ENCODE measurements around the gene PLD6.

The PLD6 gene

GRCh38 chr17:17175917-17176316 is 30.2 kb downstream of the PLD6 start:
- Histone ChIP-seq H3K4me2 (ENCODE audit: low read depth, low read length, poor library complexity, severe bottlenecking) (no peak overlapping the region), H3K9ac (ENCODE audit: low read depth, low read length, poor library complexity, severe bottlenecking) (no peak overlapping the region), H3K4me1 (ENCODE audit: insufficient read depth, low read length, poor library complexity, severe bottlenecking) (peaks cover 20% of the 10 kb centered on the region), H3K27me3 (ENCODE audit: insufficient read depth, low read length, poor library complexity, severe bottlenecking) (no peaks in the 10 kb centered on the region), H2AFZ (ENCODE audit: low read length) (no peak overlapping the region), H3K4me3 (ENCODE audit: low read length, poor library complexity, severe bottlenecking) (no peak overlapping the region), H3K9me2 (replicated peaks; ENCODE audit: low read depth, low read length) (no peaks in the 10 kb centered on the region), H4K20me1 (ENCODE audit: insufficient read depth, low read length, poor library complexity, severe bottlenecking) (no peaks in the 10 kb centered on the region), H3K79me2 (ENCODE audit: insufficient read depth, low read length) (no peaks in the 10 kb centered on the region), H3K36me3 (ENCODE audit: insufficient read depth, low read length) (peaks cover 86% of the 10 kb centered on the region; the same call in 1 of the 2 replicates), H3K9me3 (ENCODE audit: insufficient read depth, low read depth, low read length) (no peaks in the 10 kb centered on the region), H3F3A (ENCODE audit: low read depth) (no peaks in the 10 kb centered on the region)
- TF ChIP-seq, protein P1, sequence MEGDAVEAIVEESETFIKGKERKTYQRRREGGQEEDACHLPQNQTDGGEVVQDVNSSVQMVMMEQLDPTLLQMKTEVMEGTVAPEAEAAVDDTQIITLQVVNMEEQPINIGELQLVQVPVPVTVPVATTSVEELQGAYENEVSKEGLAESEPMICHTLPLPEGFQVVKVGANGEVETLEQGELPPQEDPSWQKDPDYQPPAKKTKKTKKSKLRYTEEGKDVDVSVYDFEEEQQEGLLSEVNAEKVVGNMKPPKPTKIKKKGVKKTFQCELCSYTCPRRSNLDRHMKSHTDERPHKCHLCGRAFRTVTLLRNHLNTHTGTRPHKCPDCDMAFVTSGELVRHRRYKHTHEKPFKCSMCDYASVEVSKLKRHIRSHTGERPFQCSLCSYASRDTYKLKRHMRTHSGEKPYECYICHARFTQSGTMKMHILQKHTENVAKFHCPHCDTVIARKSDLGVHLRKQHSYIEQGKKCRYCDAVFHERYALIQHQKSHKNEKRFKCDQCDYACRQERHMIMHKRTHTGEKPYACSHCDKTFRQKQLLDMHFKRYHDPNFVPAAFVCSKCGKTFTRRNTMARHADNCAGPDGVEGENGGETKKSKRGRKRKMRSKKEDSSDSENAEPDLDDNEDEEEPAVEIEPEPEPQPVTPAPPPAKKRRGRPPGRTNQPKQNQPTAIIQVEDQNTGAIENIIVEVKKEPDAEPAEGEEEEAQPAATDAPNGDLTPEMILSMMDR (conservative IDR thresholded peaks at IDR 0.05; ENCODE audit: low read length): no peak
- TF ChIP-seq EZH2phosphoT487 (IDR thresholded peaks at IDR 0.05; ENCODE audit: borderline replicate concordance): no peak

- Histone ChIP-seq H3K79me2 (ENCODE audit: insufficient read depth, low read length) (no peaks in the 10 kb centered on the region), H3K9ac (ENCODE audit: low read depth, low read length, poor library complexity, severe bottlenecking) (no peak overlapping the region), H3K27me3 (ENCODE audit: insufficient read depth, low read length, poor library complexity, severe bottlenecking) (no peaks in the 10 kb centered on the region), H3K9me3 (ENCODE audit: insufficient read depth, low read depth, low read length) (no peaks in the 10 kb centered on the region), H2AFZ (ENCODE audit: low read length) (no peak overlapping the region), H3K4me3 (ENCODE audit: low read length, poor library complexity, severe bottlenecking) (no peak overlapping the region), H3K9me2 (replicated peaks; ENCODE audit: low read depth, low read length) (no peaks in the 10 kb centered on the region), H4K20me1 (ENCODE audit: insufficient read depth, low read length, poor library complexity, severe bottlenecking) (no peaks in the 10 kb centered on the region), H3K4me2 (ENCODE audit: low read depth, low read length, poor library complexity, severe bottlenecking) (no peak overlapping the region), H3K36me3 (ENCODE audit: insufficient read depth, low read length) (peaks cover 80% of the 10 kb centered on the region; the same call in 1 of the 2 replicates), H3F3A (ENCODE audit: low read depth) (no peaks in the 10 kb centered on the region), H3K4me1 (ENCODE audit: insufficient read depth, low read length, poor library complexity, severe bottlenecking) (peaks cover 20% of the 10 kb centered on the region)
- TF ChIP-seq, protein P1 (conservative IDR thresholded peaks at IDR 0.05; ENCODE audit: low read length): no peak
- no peak for TF ChIP-seq EZH2phosphoT487 (IDR thresholded peaks at IDR 0.05; ENCODE audit: borderline replicate concordance)
These were observed 30.8 kb downstream of the PLD6 start for GRCh38 chr17:17175340-17175739.

- H3K4me2 ChIP-seq (ENCODE audit: low read depth, low read length, poor library complexity, severe bottlenecking): no peak overlapping the region
- H3K27me3 ChIP-seq (ENCODE audit: insufficient read depth, low read length, poor library complexity, severe bottlenecking): no peaks in the 10 kb centered on the region
- no peaks in the 10 kb centered on the region for H3K79me2 ChIP-seq (ENCODE audit: insufficient read depth, low read length)
- no peaks in the 10 kb centered on the region for H3F3A ChIP-seq (ENCODE audit: low read depth)
- peaks cover 16% of the 10 kb centered on the region for H3K4me1 ChIP-seq (ENCODE audit: insufficient read depth, low read length, poor library complexity, severe bottlenecking)
- peaks cover 72% of the 10 kb centered on the region; the same call in 1 of the 2 replicates for H3K36me3 ChIP-seq (ENCODE audit: insufficient read depth, low read length)
- H2AFZ ChIP-seq (ENCODE audit: low read length): no peak overlapping the region
- H3K9me2 ChIP-seq (replicated peaks; ENCODE audit: low read depth, low read length): no peaks in the 10 kb centered on the region
- no peak overlapping the region for H3K4me3 ChIP-seq (ENCODE audit: low read length, poor library complexity, severe bottlenecking)
- no peaks in the 10 kb centered on the region for H3K9me3 ChIP-seq (ENCODE audit: insufficient read depth, low read depth, low read length)
- no peaks in the 10 kb centered on the region for H4K20me1 ChIP-seq (ENCODE audit: insufficient read depth, low read length, poor library complexity, severe bottlenecking)
- H3K9ac ChIP-seq (ENCODE audit: low read depth, low read length, poor library complexity, severe bottlenecking): no peak overlapping the region
- no peak for TF ChIP-seq EZH2phosphoT487 (IDR thresholded peaks at IDR 0.05; ENCODE audit: borderline replicate concordance)
- TF ChIP-seq, protein P1 (conservative IDR thresholded peaks at IDR 0.05; ENCODE audit: low read length): no peak
These were observed 32.2 kb downstream of the PLD6 start for GRCh38 chr17:17173921-17174320.

Measured in Loucy (cell line).